Heart left ventricle (tissue), 16 donors: Measurements from ENCODE around the gene KCNJ16. TPM values are rescaled to one million over a fixed set of nuclear protein-coding genes. Genes with fewer than 3 reads are reported as not detected.

Experiments used
- ATAC-seq, 4 donors: fragments of 200-7000 bp; cut with Tn5 transposase; one replicate each; pipeline ENCODE4 v1.9.1; 2020 to 2022; ENCODE audit warnings: moderate library complexity in 4 of 4, mild to moderate bottlenecking in 3 of 4, moderate number of reproducible peaks in 1 of 4
- DNase-seq, 5 donors: peaks; one replicate each; pipeline ENCODE4 v3.0.0-alpha.2; 2020
- H3K27ac ChIP-seq, 12 donors: fragments of 200-600 bp; sonication (generic) in 4 of 12; one replicate each; pipeline versions ENCODE4 v1.5.0 to v1.8.0; 2016 to 2022; ENCODE audit warnings: mild to moderate bottlenecking in 2 of 12
- H3K27me3 ChIP-seq, 9 donors: fragments of 200-600 bp; sonication (generic) in 2 of 9; one replicate each; pipeline versions ENCODE4 v1.5.1 to v1.8.0; 2016 to 2022; ENCODE audit warnings: mild to moderate bottlenecking in 3 of 9
- H3K36me3 ChIP-seq, 9 donors: fragments of 200-600 bp; sonication (generic) in 2 of 9; one replicate each; pipeline versions ENCODE4 v1.5.0 to v1.8.0; 2018 to 2022; ENCODE audit warnings: mild to moderate bottlenecking in 2 of 9
- H3K4me1 ChIP-seq, 12 donors: fragments of 200-600 bp; sonication (generic) in 4 of 12; one replicate each; pipeline versions ENCODE4 v1.5.0 to v1.8.0; 2016 to 2022; ENCODE audit warnings: mild to moderate bottlenecking in 3 of 12
- H3K4me3 ChIP-seq, 12 donors: fragments of 200-600 bp; sonication (generic) in 4 of 12; one replicate each; pipeline versions ENCODE4 v1.5.0 to v1.8.0; 2017 to 2022; ENCODE audit warnings: mild to moderate bottlenecking in 9 of 12, moderate library complexity in 4 of 12
- H3K9me3 ChIP-seq, 12 donors: fragments of 200-600 bp; sonication (generic) in 4 of 12; one replicate each; pipeline versions ENCODE4 v1.5.0 to v1.8.0; 2016 to 2022; ENCODE audit warnings: mild to moderate bottlenecking in 1 of 12
- POLR2A ChIP-seq, 2 donors: fragments of 450-650 bp; IDR thresholded peaks; one replicate each; pipeline ENCODE4 v1.6.1; 2017; ENCODE audit warnings: antibody characterized with exemption in 2 of 2, mild to moderate bottlenecking in 2 of 2, moderate library complexity in 2 of 2
- WGBS, 4 donors: extraction: QIAGEN DNeasy Blood & Tissue Kit in 2 of 4; methylation state at CpG; one replicate each; pipeline versions ENCODE4 v1.1.5 to v1.1.7; 2013 to 2018; 5-methylcytosine and 5-hydroxymethylcytosine counted together
- intact Hi-C, 10 donors: fragments of 100-400 bp; cut with DNase I; formaldehyde crosslinking; loops; one replicate each; pipeline versions ENCODE4 v1.11.1 to v1.14.2; 2022
- long read RNA-seq, 3 donors: library from polyadenylated mRNA; unstranded; transcript quantifications; one replicate each; pipeline ENCODE4 v2.0.0, GENCODE V29; 2020 to 2021
- polyA plus RNA-seq, 2 donors: library from polyadenylated mRNA; stranded (reverse); fragments of 200-250 nt; gene quantifications; one replicate each; pipeline ENCODE4 v1.2.3, GENCODE V29; 2013
- total RNA-seq, 9 donors: library from RNA; depleted of rRNA in 2 of 9; stranded (reverse); fragments of >200 nt in 2 of 9; fragmentation: NEBNext Ultra II Directional in 3 of 9; extraction: Animal tissue kit (Norgen Biotek cat#: 25700) in 3 of 9; gene quantifications; one replicate each; pipeline versions ENCODE4 v1.1.0 to v1.2.4, GENCODE V29; 2016 to 2023
- TF ChIP-seq, protein P1 (sequence below), 12 donors: fragments of 200-600 bp; sonication (generic) in 4 of 12; IDR thresholded peaks; one replicate each; pipeline versions ENCODE4 v1.5.0 to v1.8.0; 2018 to 2022; ENCODE audit warnings: antibody characterized with exemption in 12 of 12, mild to moderate bottlenecking in 5 of 12
- donor health status: ischemic (EF 13 %, LVEDD 7.1; RV severe dilation, severe dysfunction).
- donor health status: healthy with polysubstance abuse.
- donor health status: DM: no; HTN: yes; CAD: no.
- donor health status: DM: no; HTN: no; CAD: no.
- donor health status: ischemic (EF 25% LVEDD 6.9; RV normal size, moderate dysfunction).
- donor health status: ischemic (EF 25% LVEDD 5.7; RV mildly dilated, moderate dysfunction).
- donor health status: healthy.
- donor health status: DM: yes; HTN: yes; CAD: no.
- donor health status: ischemic (EF 35%, LVEDD 5.7; RV mildly dilated, moderate dysfunction).
- donor health status: nonischemic (EF 11% LVEDD 7.7; RV severe dilation, severe dysfunction).
- donor health status: DM: yes; HTN: yes; CAD: no.
- donor health status: PGD.
- donor health status: ischemic (EF 29% LVEDD 5.4; RV normal size, mild dysfunction).
- donor health status: nonischemic (EF 23%, LVEDD 6.1; RV moderate dilation, normal function).

Gene KCNJ16
- total RNA-seq, result under 1 TPM in 1 of 9 donors, not detected in 8; 0.34 TPM
- polyA plus RNA-seq, result under 1 TPM in 1 of 2 donors, not detected in 1; 0.04 TPM
- long read RNA-seq, donor 1, result 0 reads
- long read RNA-seq, donor 2, result 0 reads
- long read RNA-seq, donor 3, result 0 reads

DNA sequence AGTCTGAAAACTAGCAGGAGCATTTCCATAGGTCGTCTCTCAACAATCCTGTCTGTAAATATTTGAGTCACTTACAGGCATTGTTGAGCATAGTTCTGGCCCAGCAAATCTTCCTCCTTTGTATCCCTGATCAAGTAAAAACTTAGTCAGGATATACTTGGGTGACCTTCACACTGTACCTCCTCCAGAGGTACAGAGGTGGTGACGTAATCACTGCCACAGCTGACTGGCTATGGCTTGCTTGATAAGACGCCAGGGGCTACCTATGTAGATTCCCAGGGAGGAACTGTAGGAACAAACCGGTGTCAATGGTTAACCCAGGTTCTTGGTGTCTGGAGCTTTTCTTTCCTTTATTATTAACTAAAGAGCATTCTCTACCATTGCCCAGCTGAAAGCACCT, at the start of gene KCNJ16:
Gene KCNJ16 (plus strand): TSS at position 270 of the 400 bp plus-strand sequence. CDS start 56,863 bp downstream, outside the sequence.
- Histone ChIP-seq H3K36me3 (no peaks in the 10 kb centered on the region), H3K4me3 (no peak within 1 kb of the TSS), H3K27ac (no peak within 1 kb of the TSS), H3K27me3 (no peaks in the 10 kb centered on the region), H3K4me1 (peaks cover 0 to 5% (median 0%) of the 10 kb centered on the region in 12 donors), H3K9me3 (no peaks in the 10 kb centered on the region)
- intact Hi-C loops, result loop anchor here in 1 of 10 donors (10.0 kb wide), 1 partner anchor 60 kb away; no protein-coding TSS in a partner anchor
- no peak for ATAC-seq
- no peak for DNase-seq
- no peak for TF ChIP-seq POLR2A (IDR thresholded peaks at IDR 0.05)
- TF ChIP-seq, protein P1, sequence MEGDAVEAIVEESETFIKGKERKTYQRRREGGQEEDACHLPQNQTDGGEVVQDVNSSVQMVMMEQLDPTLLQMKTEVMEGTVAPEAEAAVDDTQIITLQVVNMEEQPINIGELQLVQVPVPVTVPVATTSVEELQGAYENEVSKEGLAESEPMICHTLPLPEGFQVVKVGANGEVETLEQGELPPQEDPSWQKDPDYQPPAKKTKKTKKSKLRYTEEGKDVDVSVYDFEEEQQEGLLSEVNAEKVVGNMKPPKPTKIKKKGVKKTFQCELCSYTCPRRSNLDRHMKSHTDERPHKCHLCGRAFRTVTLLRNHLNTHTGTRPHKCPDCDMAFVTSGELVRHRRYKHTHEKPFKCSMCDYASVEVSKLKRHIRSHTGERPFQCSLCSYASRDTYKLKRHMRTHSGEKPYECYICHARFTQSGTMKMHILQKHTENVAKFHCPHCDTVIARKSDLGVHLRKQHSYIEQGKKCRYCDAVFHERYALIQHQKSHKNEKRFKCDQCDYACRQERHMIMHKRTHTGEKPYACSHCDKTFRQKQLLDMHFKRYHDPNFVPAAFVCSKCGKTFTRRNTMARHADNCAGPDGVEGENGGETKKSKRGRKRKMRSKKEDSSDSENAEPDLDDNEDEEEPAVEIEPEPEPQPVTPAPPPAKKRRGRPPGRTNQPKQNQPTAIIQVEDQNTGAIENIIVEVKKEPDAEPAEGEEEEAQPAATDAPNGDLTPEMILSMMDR (IDR thresholded peaks at IDR 0.05), result no peak
- WGBS, 4 donors, result 61 to 76% (median 74%) methylated on average over 4 of the region's 4 CpGs

DNA sequence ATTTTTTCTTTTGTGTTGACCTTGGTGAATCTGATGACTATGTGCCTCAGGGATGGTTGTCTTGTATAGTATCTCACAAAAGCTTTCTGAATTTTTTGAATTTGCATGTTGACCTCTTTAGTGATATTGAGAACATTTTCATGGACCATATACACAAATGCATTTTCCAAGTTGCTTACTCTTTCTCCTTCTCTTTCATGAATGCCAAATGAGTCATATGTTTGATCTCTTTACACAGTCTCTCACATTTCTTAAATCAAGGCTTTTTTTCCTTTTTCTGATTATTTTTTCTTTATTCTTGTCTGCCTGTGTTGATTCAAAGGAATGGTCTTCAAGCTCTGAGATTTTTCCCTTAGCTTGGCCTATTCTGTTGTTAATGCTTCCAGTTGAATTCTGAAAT, 46.6 kb upstream of the KCNJ16 start:
- Histone ChIP-seq H3K9me3 (peaks cover 0 to 8% (median 0%) of the 10 kb centered on the region in 12 donors), H3K27me3 (no peaks in the 10 kb centered on the region), H3K4me1 (no peaks in the 10 kb centered on the region), H3K27ac (no peak overlapping the region), H3K4me3 (no peak overlapping the region), H3K36me3 (no peaks in the 10 kb centered on the region)
- TF ChIP-seq, protein P1 (IDR thresholded peaks at IDR 0.05), result no peak
- no peak for TF ChIP-seq POLR2A (IDR thresholded peaks at IDR 0.05)
- DNase-seq, result no peak
- intact Hi-C loops, result no loop called here
- ATAC-seq, result no peak

DNA sequence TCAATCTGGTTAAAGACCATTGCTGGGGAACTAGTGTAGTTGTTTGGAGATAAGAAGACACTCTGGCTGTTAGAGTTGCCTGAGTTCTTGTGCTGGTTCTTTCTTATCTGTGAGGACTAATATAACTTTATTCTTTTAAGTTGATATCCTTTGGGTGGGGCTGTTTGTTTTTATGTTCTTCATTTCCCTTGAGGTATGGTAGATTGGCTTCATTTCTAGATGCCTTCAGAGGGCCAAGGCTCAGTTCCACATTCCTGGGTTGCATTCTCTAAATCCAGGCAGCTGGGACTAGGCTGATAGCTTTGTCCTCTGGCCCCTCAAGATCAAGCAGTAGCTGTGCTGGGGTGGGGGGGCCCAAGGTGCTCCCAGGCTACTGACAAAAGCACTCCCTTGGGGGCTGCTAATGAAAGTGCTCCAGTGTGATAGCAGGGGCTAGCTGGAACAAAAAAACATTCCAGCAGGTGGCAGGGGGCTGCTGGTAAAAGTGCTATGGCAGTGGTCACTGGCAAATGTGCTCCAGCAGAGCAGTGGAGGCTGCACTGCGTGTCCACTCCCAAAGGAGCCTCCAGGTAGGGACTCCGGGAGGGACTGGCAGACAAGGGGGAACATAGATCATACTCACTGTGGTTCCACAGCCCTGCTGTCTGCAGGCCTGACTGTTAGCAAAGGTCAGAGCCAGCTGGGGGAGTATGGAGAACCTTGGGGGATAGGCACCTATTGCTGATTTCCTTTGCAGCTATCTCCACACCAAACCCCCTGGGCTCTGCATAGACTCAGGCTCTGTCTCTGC, 45.9 kb upstream of the KCNJ16 start:
- WGBS, 4 donors, result 95 to 100% (median 98%) methylated on average over 2 of the region's 2 CpGs
- H3K27ac ChIP-seq, result no peak overlapping the region
- no peaks in the 10 kb centered on the region for H3K27me3 ChIP-seq
- no peaks in the 10 kb centered on the region for H3K4me1 ChIP-seq
- DNase-seq (no peak), ATAC-seq (no peak)
- intact Hi-C loops, result no loop called here
- H3K4me3 ChIP-seq, result no peak overlapping the region
- H3K9me3 ChIP-seq, result peaks cover 0 to 8% (median 0%) of the 10 kb centered on the region in 12 donors
- H3K36me3 ChIP-seq, result no peaks in the 10 kb centered on the region
- TF ChIP-seq POLR2A (IDR thresholded peaks at IDR 0.05), result no peak
- TF ChIP-seq, protein P1 (IDR thresholded peaks at IDR 0.05), result no peak

DNA sequence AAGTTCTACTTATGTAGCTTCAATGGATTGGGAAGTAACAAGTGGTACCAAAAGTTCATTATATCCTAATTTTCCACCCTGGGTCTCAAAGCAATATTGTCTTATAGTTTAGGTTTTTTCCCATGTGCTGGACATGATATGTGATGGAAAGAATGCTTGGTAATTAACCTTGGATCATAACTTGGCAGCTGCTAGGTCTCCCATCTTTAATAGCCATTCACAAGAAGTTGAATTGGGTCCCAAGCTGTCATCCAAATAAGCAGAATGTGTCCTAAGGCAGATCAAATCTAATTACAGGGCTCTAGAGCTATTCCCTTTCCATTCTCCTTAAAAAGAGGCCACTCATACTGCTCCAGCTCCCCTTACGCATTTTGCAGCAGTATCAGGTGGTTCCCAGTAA, 44.7 kb upstream of the KCNJ16 start:
- intact Hi-C loops, result no loop called here

More for the DNA sequence above, 44.7 kb upstream of the KCNJ16 start:
- Histone ChIP-seq H3K27me3 (no peaks in the 10 kb centered on the region), H3K9me3 (peaks cover 0 to 8% (median 0%) of the 10 kb centered on the region in 12 donors), H3K36me3 (no peaks in the 10 kb centered on the region), H3K4me3 (no peak overlapping the region), H3K27ac (no peak overlapping the region), H3K4me1 (no peaks in the 10 kb centered on the region)
- TF ChIP-seq, protein P1 (IDR thresholded peaks at IDR 0.05), result no peak
- TF ChIP-seq POLR2A (IDR thresholded peaks at IDR 0.05), result no peak
- DNase-seq (no peak), ATAC-seq (no peak)
- 94 to 100% (median 97%) methylated on average over 1 of the region's 1 CpG for WGBS, 4 donors
